Measurements from ENCODE around the gene GLCE. TPM values are rescaled to one million over a fixed set of nuclear protein-coding genes. Genes with fewer than 3 reads are reported as not detected.

The GLCE gene
- total and polyA plus RNA-seq, 9 of the 15 experiments (the other 6 are each of a cell fraction or from before 2014, with no cell fraction given), result 4.6 to 12.3 (median 10.6) TPM

DNA sequence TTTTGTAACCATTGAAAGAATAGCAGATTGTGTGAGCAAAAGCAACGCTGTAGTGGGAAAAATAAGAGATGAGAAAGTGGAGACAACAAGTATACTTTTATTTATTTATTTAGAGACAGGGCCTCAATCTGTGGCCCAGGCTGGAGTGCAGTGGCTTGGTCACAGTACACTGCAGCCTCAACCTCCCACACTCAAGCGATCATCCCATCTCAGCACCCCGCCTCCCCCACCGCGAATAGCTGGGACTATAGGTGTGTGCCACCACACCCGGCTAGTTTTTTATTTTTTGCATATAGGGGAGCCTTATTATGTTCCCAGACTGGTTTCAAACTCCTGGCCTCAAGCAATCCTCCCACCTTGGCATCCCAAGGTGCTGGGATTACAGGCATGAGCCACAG is 1.6 kb upstream of the GLCE start (continued):
- TF ChIP-seq, protein P1, sequence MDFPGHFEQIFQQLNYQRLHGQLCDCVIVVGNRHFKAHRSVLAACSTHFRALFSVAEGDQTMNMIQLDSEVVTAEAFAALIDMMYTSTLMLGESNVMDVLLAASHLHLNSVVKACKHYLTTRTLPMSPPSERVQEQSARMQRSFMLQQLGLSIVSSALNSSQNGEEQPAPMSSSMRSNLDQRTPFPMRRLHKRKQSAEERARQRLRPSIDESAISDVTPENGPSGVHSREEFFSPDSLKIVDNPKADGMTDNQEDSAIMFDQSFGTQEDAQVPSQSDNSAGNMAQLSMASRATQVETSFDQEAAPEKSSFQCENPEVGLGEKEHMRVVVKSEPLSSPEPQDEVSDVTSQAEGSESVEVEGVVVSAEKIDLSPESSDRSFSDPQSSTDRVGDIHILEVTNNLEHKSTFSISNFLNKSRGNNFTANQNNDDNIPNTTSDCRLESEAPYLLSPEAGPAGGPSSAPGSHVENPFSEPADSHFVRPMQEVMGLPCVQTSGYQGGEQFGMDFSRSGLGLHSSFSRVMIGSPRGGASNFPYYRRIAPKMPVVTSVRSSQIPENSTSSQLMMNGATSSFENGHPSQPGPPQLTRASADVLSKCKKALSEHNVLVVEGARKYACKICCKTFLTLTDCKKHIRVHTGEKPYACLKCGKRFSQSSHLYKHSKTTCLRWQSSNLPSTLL (IDR thresholded peaks at IDR 0.05), result no peak
- TF ChIP-seq RBM14 (IDR thresholded peaks at IDR 0.05; ENCODE audit: borderline replicate concordance, insufficient read depth, low read depth, low read length), result no peak
- no peak for TF ChIP-seq ZNF695 (CRISPR knock-in tag; IDR thresholded peaks at IDR 0.05)
- TF ChIP-seq, protein P2, sequence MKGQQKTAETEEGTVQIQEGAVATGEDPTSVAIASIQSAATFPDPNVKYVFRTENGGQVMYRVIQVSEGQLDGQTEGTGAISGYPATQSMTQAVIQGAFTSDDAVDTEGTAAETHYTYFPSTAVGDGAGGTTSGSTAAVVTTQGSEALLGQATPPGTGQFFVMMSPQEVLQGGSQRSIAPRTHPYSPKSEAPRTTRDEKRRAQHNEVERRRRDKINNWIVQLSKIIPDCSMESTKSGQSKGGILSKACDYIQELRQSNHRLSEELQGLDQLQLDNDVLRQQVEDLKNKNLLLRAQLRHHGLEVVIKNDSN (CRISPR knock-in tag; IDR thresholded peaks at IDR 0.05), result no peak
- TF ChIP-seq TSC22D4 (tag; IDR thresholded peaks at IDR 0.05), result no peak
- no peak for TF ChIP-seq ARID1B (IDR thresholded peaks at IDR 0.05)

DNA sequence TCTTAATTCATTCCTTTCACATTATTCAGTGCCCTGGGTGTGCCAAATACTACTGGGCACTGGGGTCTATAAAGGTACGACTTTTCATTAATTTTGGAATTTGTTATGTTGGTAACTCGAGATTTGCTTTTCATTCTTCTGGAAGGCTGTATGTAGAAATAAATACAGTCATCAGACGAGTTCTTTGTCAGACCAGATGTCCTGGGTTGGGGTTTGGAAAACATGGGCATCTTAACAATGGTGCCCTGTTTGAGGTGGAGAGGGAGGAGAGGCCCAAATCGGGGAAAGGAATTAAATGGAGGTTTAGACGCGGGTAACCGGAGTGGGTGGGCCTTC is 662 bp upstream of the GLCE start:
- WGBS (ENCODE audit: insufficient coverage, low coverage, missing lambda C conversion rate), result 66% methylated on average over 7 of the region's 7 CpGs
- Histone ChIP-seq H2AFZ (ENCODE audit: low read depth, low read length) (peak overlapping the region; percentile 75), H4K20me1 (replicated peaks; ENCODE audit: control insufficient read depth, insufficient read depth, low read length) (peaks cover 7% of the 10 kb centered on the region; the same call in 1 of the 2 replicates), H3K27me3 (ENCODE audit: control insufficient read depth in 2 of 2, insufficient read depth in 2 of 2, low read length in 2 of 2) (no peaks in the 10 kb centered on the region; a peak in 1 of 5 replicates), H3K4me1 (replicated peaks in 1 of 2; ENCODE audit: control insufficient read depth in 2 of 2, insufficient read depth in 2 of 2, low read length in 2 of 2) (peaks cover 23 to 36% of the 10 kb centered on the region in 2 experiments), H3K4me2 (ENCODE audit: insufficient read depth, low read length) (peak overlapping the region; percentile 75), H3K9me3 (replicated peaks; ENCODE audit: control insufficient read depth, insufficient read depth, low read depth, low read length) (no peaks in the 10 kb centered on the region), H3K27ac (ENCODE audit: extremely low read depth, low read depth, low read length) (no peak overlapping the region), H3K9me1 (ENCODE audit: control insufficient read depth, insufficient read depth, low read length) (no peaks in the 10 kb centered on the region), H3K36me3 (ENCODE audit: control insufficient read depth, insufficient read depth, low read length) (no peaks in the 10 kb centered on the region), H3K79me2 (ENCODE audit: control insufficient read depth, insufficient read depth, low read length) (0 out of 3 replicates have a peak, but pooled peaks cover 3% of the 10 kb centered on the region), H3K4me3 (no peak overlapping the region), H3K9ac (ENCODE audit: insufficient read depth in 1 of 2, low read depth in 2 of 2, low read length in 2 of 2) (no peak overlapping the region)
- intact Hi-C loops (cut with micrococcal nuclease), result loop anchor here (10.0 kb wide), 1 partner anchor 305 kb away; no protein-coding TSS in a partner anchor
- in situ Hi-C loops (cut with MboI), result no loop called here
- ATAC-seq (no peak), DNase-seq (ENCODE audit: extremely low read depth in 1 of 4, low spot score in 3 of 4) (no peak), FAIRE-seq (no peak)
- ChIA-PET CTCF (ENCODE audit: low intra/inter-chr PET ratio) (interaction anchor here (0.7 kb wide), 2 partner anchors 101 to 282 kb away, joined by 3 to 4 read pairs; no protein-coding TSS in a partner anchor), POLR2A (interaction anchor here (0.6 to 1.0 kb wide), 3 partner anchors 12 to 246 kb away, joined by 3 to 4 read pairs (median 3); no protein-coding TSS in a partner anchor)
- BruUV-seq (replicated peaks), result no TSS peak
- TF ChIP-seq RREB1 (CRISPR knock-in tag; IDR thresholded peaks at IDR 0.05), result 0 out of 2 replicates have a peak, but pooled peaks have one; percentile 24
- no peak for TF ChIP-seq POLR2B (IDR thresholded peaks at IDR 0.05; ENCODE audit: low read depth, partially characterized antibody)
- peak; percentile 54; the same call in 1 of the 2 replicates for TF ChIP-seq ZNF277 (CRISPR knock-in tag; IDR thresholded peaks at IDR 0.05; ENCODE audit: borderline replicate concordance)
